H1 (cell line): Measurements from ENCODE around the gene IFI44L. TPM values are rescaled to one million over a fixed set of nuclear protein-coding genes. Genes with fewer than 3 reads are reported as not detected.

Source experiments
- CTCF ChIA-PET: fragments of 300-600 bp; sonication (Branson Sonifier 250); formaldehyde crosslinking; loops from one replicate; lab custom pipeline; 2021; ENCODE audit not compliant: partially characterized antibody; lab: Charles Lee
- POLR2A ChIA-PET: fragments of 300-600 bp; sonication (Branson Sonifier 250); formaldehyde crosslinking; loops from one replicate; lab custom pipeline; 2021; ENCODE audit warnings: inconsistent platforms; ENCODE audit not compliant: partially characterized antibody; lab: Charles Lee
- DNase-seq, 2 experiments: peaks; one replicate each; pipeline versions ENCODE4 v3.0.0 to v3.0.0-alpha.2; 2010 to 2022; ENCODE audit warnings: low spot score in 2 of 2, low read depth in 1 of 2, mixed read lengths in 1 of 2
- FAIRE-seq: peaks from 2 replicates; lab custom pipeline; 2011; peaks lifted over from hg19 to GRCh38; lab: Jason Lieb, UNC
- H2AFZ ChIP-seq: 2 replicates; pipeline ENCODE4 v1.8.1; 2012; ENCODE audit warnings: low read length, inconsistent platforms
- H2AK5ac ChIP-seq: 2 replicates; pipeline ENCODE4 v1.6.1; 2013; ENCODE audit warnings: low read depth, low read length
- H2BK120ac ChIP-seq: replicated peaks from 2 replicates; pipeline ENCODE3; 2013; ENCODE audit warnings: low read depth, low read length, inconsistent platforms
- H2BK12ac ChIP-seq: 2 replicates; pipeline ENCODE4 v1.6.1; 2013; ENCODE audit warnings: low read depth, low read length
- H2BK15ac ChIP-seq: 2 replicates; pipeline ENCODE4 v1.6.1; 2013; ENCODE audit warnings: low read length
- H2BK20ac ChIP-seq: 2 replicates; pipeline ENCODE4 v1.6.1; 2013; ENCODE audit warnings: low read length
- H2BK5ac ChIP-seq: 2 replicates; pipeline ENCODE4 v1.6.1; 2013; ENCODE audit warnings: low read depth, low read length
- H3K14ac ChIP-seq: 2 replicates; pipeline ENCODE4 v1.6.1; 2013; ENCODE audit warnings: inconsistent platforms; ENCODE audit not compliant: insufficient read length
- H3K18ac ChIP-seq: 2 replicates; pipeline ENCODE4 v1.6.1; 2013; ENCODE audit warnings: low read length; ENCODE audit errors: extremely low read depth
- H3K23ac ChIP-seq: 2 replicates; pipeline ENCODE4 v1.6.1; 2013; ENCODE audit warnings: inconsistent platforms; ENCODE audit not compliant: insufficient read length
- H3K23me2 ChIP-seq: 2 replicates; pipeline ENCODE4 v1.6.1; 2013; ENCODE audit warnings: low read depth, low read length
- H3K27ac ChIP-seq: 2 replicates; pipeline ENCODE4 v1.6.1; 2011; ENCODE audit warnings: low read depth, low read length, inconsistent platforms
- H3K27me3 ChIP-seq, 4 experiments: replicated peaks in 1 of 4; 1 replicate in 1 of 4; 2 replicates in 3 of 4; pipeline versions ENCODE4 v1.6.1 to v1.8.1; 2011 to 2013; ENCODE audit warnings: low read length in 3 of 4, mild to moderate bottlenecking in 3 of 4, inconsistent platforms in 2 of 4, mixed read lengths in 2 of 4, moderate library complexity in 1 of 4; ENCODE audit not compliant: control insufficient read depth in 3 of 4, insufficient read depth in 3 of 4; ENCODE audit errors: extremely low read depth in 1 of 4
- H3K36me3 ChIP-seq, 4 experiments: 2 replicates each; pipeline versions ENCODE4 v1.6.1 to v1.8.1; 2011 to 2013; ENCODE audit warnings: mild to moderate bottlenecking in 4 of 4, low read length in 3 of 4, moderate library complexity in 2 of 4, control low read depth in 1 of 4, inconsistent platforms in 1 of 4; ENCODE audit not compliant: insufficient read depth in 4 of 4, control insufficient read depth in 2 of 4
- H3K4ac ChIP-seq: replicated peaks from 2 replicates; pipeline ENCODE3; 2013; ENCODE audit warnings: low read length, low read depth, mixed read lengths, inconsistent platforms; ENCODE audit not compliant: insufficient read length
- H3K4me1 ChIP-seq, 4 experiments: replicated peaks in 1 of 4; 1 replicate in 1 of 4; 2 replicates in 3 of 4; pipeline versions ENCODE4 v1.6.1 to v1.8.1; 2011 to 2013; ENCODE audit warnings: low read length in 3 of 4, inconsistent platforms in 2 of 4, mixed read lengths in 1 of 4; ENCODE audit not compliant: insufficient read depth in 4 of 4, control insufficient read depth in 3 of 4
- H3K4me2 ChIP-seq, 2 experiments: 2 replicates each; pipeline versions ENCODE4 v1.6.1 to v1.8.1; 2011 to 2013; ENCODE audit warnings: low read depth in 2 of 2, low read length in 2 of 2, control low read depth in 1 of 2, inconsistent platforms in 1 of 2, mild to moderate bottlenecking in 1 of 2; ENCODE audit not compliant: insufficient read depth in 1 of 2
- H3K4me3 ChIP-seq, 4 experiments: fragments of 200-600, 300-600 bp in 1 of 4; sonication (generic), shearing (Covaris generic), sonication (Bioruptor Twin) in 1 of 4; 2 replicates each; pipeline versions ENCODE4 v1.5.1 to v1.8.1; 2011 to 2016; ENCODE audit warnings: low read length in 4 of 4, low read depth in 3 of 4, control low read depth in 2 of 4, inconsistent platforms in 2 of 4, mild to moderate bottlenecking in 2 of 4, mixed read lengths in 1 of 4, moderate library complexity in 1 of 4; ENCODE audit not compliant: insufficient read depth in 2 of 4; ENCODE audit errors: extremely low read depth in 1 of 4
- H3K56ac ChIP-seq: replicated peaks from 2 replicates; pipeline ENCODE3; 2013; ENCODE audit warnings: low read depth, mild to moderate bottlenecking, mixed read lengths, low read length, inconsistent platforms; ENCODE audit not compliant: insufficient read length
- H3K79me1 ChIP-seq: 2 replicates; pipeline ENCODE4 v1.6.1; 2013; ENCODE audit warnings: low read depth, low read length, control low read depth
- H3K79me2 ChIP-seq, 2 experiments: 2 replicates each; pipeline versions ENCODE4 v1.6.1 to v1.8.1; 2012 to 2013; ENCODE audit warnings: low read length in 2 of 2, mild to moderate bottlenecking in 2 of 2, inconsistent platforms in 1 of 2; ENCODE audit not compliant: insufficient read depth in 2 of 2, control insufficient read depth in 1 of 2
- H3K9ac ChIP-seq, 4 experiments: replicated peaks in 1 of 4; 1 replicate in 1 of 4; 2 replicates in 3 of 4; pipeline versions ENCODE4 v1.6.1 to v1.8.1; 2011 to 2013; ENCODE audit warnings: low read depth in 3 of 4, low read length in 3 of 4, control low read depth in 2 of 4, mild to moderate bottlenecking in 2 of 4, moderate library complexity in 2 of 4, inconsistent platforms in 1 of 4; ENCODE audit errors: extremely low read depth in 1 of 4
- H3K9me3 ChIP-seq, 2 experiments: 2 replicates each; pipeline versions ENCODE4 v1.6.1 to v1.8.1; 2012 to 2013; ENCODE audit warnings: mild to moderate bottlenecking in 2 of 2, moderate library complexity in 2 of 2, control low read depth in 1 of 2, inconsistent platforms in 1 of 2, low read depth in 1 of 2, low read length in 1 of 2, mixed read lengths in 1 of 2; ENCODE audit not compliant: insufficient read depth in 2 of 2
- H4K20me1 ChIP-seq, 2 experiments: replicated peaks in 1 of 2; 2 replicates each; pipeline versions ENCODE3 to v1.8.1; 2011 to 2013; ENCODE audit warnings: inconsistent platforms in 2 of 2, low read length in 2 of 2, mild to moderate bottlenecking in 1 of 2; ENCODE audit not compliant: insufficient read depth in 2 of 2, control insufficient read depth in 1 of 2
- H4K5ac ChIP-seq: 2 replicates; pipeline ENCODE4 v1.6.1; 2013; ENCODE audit warnings: low read length, low read depth, mixed read lengths, inconsistent platforms; ENCODE audit not compliant: insufficient read length
- H4K8ac ChIP-seq: 2 replicates; pipeline ENCODE4 v1.8.0; 2013; ENCODE audit warnings: mild to moderate bottlenecking, moderate library complexity, low read length, inconsistent platforms; ENCODE audit not compliant: insufficient read depth; ENCODE audit errors: extremely low read depth
- H4K91ac ChIP-seq: replicated peaks from 2 replicates; pipeline ENCODE3; 2013; ENCODE audit warnings: low read length, mixed read lengths, inconsistent platforms; ENCODE audit not compliant: insufficient read length
- BCL11A ChIP-seq, 2 experiments: IDR thresholded peaks; one replicate each; pipeline ENCODE4 v1.6.1; 2011; ENCODE audit warnings: low read depth in 2 of 2, low read length in 2 of 2, mild to moderate bottlenecking in 2 of 2
- BRCA1 ChIP-seq: IDR thresholded peaks from 2 replicates; pipeline ENCODE4 v1.6.1; 2012; ENCODE audit warnings: low read depth, low read length, improper control_type of control experiment
- CBX5 ChIP-seq: fragments of 300-800, 300-1000 bp; sonication (generic); IDR thresholded peaks from 2 replicates; pipeline ENCODE4 v1.7.1; 2016; ENCODE audit warnings: antibody characterized with exemption, low read length, low read depth
- MAX ChIP-seq: IDR thresholded peaks from 2 replicates; pipeline ENCODE4 v1.6.1; 2012; ENCODE audit warnings: inconsistent platforms
- RAD21 ChIP-seq, 2 experiments: IDR thresholded peaks in 1 of 2; conservative IDR thresholded peaks in 1 of 2; 2 replicates each; pipeline ENCODE4 v1.6.1; 2011; ENCODE audit warnings: low read depth in 2 of 2, low read length in 2 of 2, improper control_type of control experiment in 1 of 2, inconsistent platforms in 1 of 2, mild to moderate bottlenecking in 1 of 2, moderate library complexity in 1 of 2
- YY1 ChIP-seq: IDR thresholded peaks from 2 replicates; pipeline ENCODE4 v1.6.1; 2011; ENCODE audit warnings: low read depth, mild to moderate bottlenecking, low read length
- WGBS, 2 experiments: shearing (Covaris generic) in 1 of 2; methylation state at CpG; one replicate each; pipeline versions ENCODE4 v1.1.6 to v1.1.7; 2013 to 2015; ENCODE audit warnings: low lambda C conversion rate in 2 of 2, mixed read lengths in 2 of 2, inconsistent platforms in 1 of 2, low coverage in 1 of 2, missing lambda C conversion rate in 1 of 2; ENCODE audit not compliant: insufficient replicate concordance in 2 of 2, insufficient coverage in 1 of 2, insufficient read length in 1 of 2; ENCODE audit errors: extremely low coverage in 1 of 2, missing lambda C conversion rate in 1 of 2; 5-methylcytosine and 5-hydroxymethylcytosine counted together
- polyA plus RNA-seq, 7 experiments: library from polyadenylated mRNA; depleted of rRNA in 3 of 7; stranded (reverse) in 5 of 7; unstranded in 2 of 7; fragments of >200 nt in 5 of 7; fragments of 200-250 nt in 2 of 7; gene quantifications; 1 replicate in 5 of 7; 2 replicates in 1 of 7; 4 replicates in 1 of 7; pipeline versions ENCODE4 v1.2.1 to v1.2.3, GENCODE V29; 2011 to 2013; ENCODE audit warnings: missing spikeins in 2 of 7, mixed read lengths in 2 of 7
- total RNA-seq: library from RNA; stranded (reverse); fragmentation: NEBNext Ultra II Directional; extraction: Animal tissue kit (Norgen Biotek cat#: 25700); gene quantifications from 2 replicates; pipeline ENCODE4 v1.2.1, GENCODE V29; 2021
- TF ChIP-seq, protein P1 (sequence below), 3 experiments: IDR thresholded peaks; 1 replicate in 2 of 3; 2 replicates in 1 of 3; pipeline versions ENCODE4 v1.5.1 to v1.6.1; 2011; ENCODE audit warnings: low read length in 3 of 3, mild to moderate bottlenecking in 3 of 3, inconsistent platforms in 2 of 3, low read depth in 1 of 3, moderate library complexity in 1 of 3; ENCODE audit not compliant: insufficient read depth in 1 of 3; ENCODE audit errors: control extremely low read depth in 1 of 3
- TF ChIP-seq, protein P2 (sequence below): IDR thresholded peaks from 2 replicates; pipeline ENCODE4 v1.6.1; 2012; ENCODE audit warnings: inconsistent platforms

IFI44L gene
- total and polyA plus RNA-seq, 2 of the 8 experiments (the other 6 are each of a cell fraction or from before 2014, with no cell fraction given): not detected

DNA sequence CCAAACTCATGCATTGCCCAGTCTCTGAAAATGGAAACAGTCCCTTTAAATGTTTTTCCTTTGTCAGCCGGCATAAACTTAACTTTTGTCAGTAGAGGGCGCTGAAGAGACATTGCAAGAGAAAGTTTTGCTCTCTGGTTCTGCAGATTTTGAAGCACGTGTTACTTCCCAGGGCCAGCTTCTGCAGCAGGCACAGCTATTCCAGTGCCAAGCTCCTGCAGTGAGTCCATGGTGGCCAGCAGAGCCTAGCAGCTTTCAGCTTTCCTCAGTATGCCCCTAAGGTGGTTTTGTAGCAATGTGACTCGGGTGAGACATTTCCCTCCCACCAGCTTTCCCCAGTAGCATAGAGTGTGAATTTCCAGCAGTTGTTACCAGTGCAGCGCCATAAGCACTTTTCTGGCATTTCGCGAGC is 2.6 kb upstream of the IFI44L start:
- 47% methylated on average over 7 of the region's 7 CpGs; no CpG with 5 or more reads in 1 of the 2 experiments for WGBS, 2 experiments

More for the DNA sequence above, 2.6 kb upstream of the IFI44L start:
- FAIRE-seq (peak; percentile 52), DNase-seq (peak; percentile 13 to 54)
- H4K20me1 ChIP-seq: no peaks in the 10 kb centered on the region
- no peak overlapping the region for H2BK5ac ChIP-seq
- H3K9ac ChIP-seq: no peak overlapping the region
- H3K14ac ChIP-seq: no peak overlapping the region
- H3K56ac ChIP-seq: no peak overlapping the region
- H3K79me1 ChIP-seq: no peaks in the 10 kb centered on the region
- H2AFZ ChIP-seq: peak overlapping the region; percentile 82; the same call in 1 of the 2 replicates
- H3K79me2 ChIP-seq: no peaks in the 10 kb centered on the region
- H4K8ac ChIP-seq: no peak overlapping the region
- no peak overlapping the region for H2AK5ac ChIP-seq
- no peak overlapping the region for H3K4me2 ChIP-seq
- H3K4me1 ChIP-seq: no peaks in the 10 kb centered on the region
- H2BK120ac ChIP-seq: no peak overlapping the region
- no peaks in the 10 kb centered on the region for H3K23me2 ChIP-seq
- peak overlapping the region; percentile 19; the same call in 1 of the 2 replicates for H2BK15ac ChIP-seq
- H3K36me3 ChIP-seq: no peaks in the 10 kb centered on the region
- POLR2A ChIA-PET: no interaction called here
- H3K4ac ChIP-seq: no peak overlapping the region
- no peak overlapping the region for H4K5ac ChIP-seq
- H3K27ac ChIP-seq: no peak overlapping the region
- no peak overlapping the region for H3K18ac ChIP-seq
- no peak overlapping the region for H4K91ac ChIP-seq
- no peak overlapping the region for H3K23ac ChIP-seq
- no peaks in the 10 kb centered on the region for H3K9me3 ChIP-seq
- TF ChIP-seq, protein P1, sequence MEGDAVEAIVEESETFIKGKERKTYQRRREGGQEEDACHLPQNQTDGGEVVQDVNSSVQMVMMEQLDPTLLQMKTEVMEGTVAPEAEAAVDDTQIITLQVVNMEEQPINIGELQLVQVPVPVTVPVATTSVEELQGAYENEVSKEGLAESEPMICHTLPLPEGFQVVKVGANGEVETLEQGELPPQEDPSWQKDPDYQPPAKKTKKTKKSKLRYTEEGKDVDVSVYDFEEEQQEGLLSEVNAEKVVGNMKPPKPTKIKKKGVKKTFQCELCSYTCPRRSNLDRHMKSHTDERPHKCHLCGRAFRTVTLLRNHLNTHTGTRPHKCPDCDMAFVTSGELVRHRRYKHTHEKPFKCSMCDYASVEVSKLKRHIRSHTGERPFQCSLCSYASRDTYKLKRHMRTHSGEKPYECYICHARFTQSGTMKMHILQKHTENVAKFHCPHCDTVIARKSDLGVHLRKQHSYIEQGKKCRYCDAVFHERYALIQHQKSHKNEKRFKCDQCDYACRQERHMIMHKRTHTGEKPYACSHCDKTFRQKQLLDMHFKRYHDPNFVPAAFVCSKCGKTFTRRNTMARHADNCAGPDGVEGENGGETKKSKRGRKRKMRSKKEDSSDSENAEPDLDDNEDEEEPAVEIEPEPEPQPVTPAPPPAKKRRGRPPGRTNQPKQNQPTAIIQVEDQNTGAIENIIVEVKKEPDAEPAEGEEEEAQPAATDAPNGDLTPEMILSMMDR (IDR thresholded peaks at IDR 0.05; ENCODE audit: control extremely low read depth in 1 of 3, insufficient read depth in 1 of 3, low read depth in 1 of 3, low read length in 3 of 3): peak in 2 of 3 experiments; percentile 73 to 81; a peak in 3 of 4 replicates
- no peak for TF ChIP-seq BCL11A (IDR thresholded peaks at IDR 0.05; ENCODE audit: low read depth in 2 of 2, low read length in 2 of 2)
- TF ChIP-seq RAD21 (IDR thresholded peaks at IDR 0.05 in 1 of 2, conservative IDR thresholded peaks at IDR 0.05 in 1 of 2; ENCODE audit: low read depth in 2 of 2, low read length in 2 of 2): peak; percentile 78 to 84
- no peak for TF ChIP-seq BRCA1
- TF ChIP-seq YY1: peak; percentile 51; the same call in 1 of the 2 replicates
- TF ChIP-seq CBX5: no peak
- peak; percentile 92 for TF ChIP-seq MAX
- TF ChIP-seq, protein P2, sequence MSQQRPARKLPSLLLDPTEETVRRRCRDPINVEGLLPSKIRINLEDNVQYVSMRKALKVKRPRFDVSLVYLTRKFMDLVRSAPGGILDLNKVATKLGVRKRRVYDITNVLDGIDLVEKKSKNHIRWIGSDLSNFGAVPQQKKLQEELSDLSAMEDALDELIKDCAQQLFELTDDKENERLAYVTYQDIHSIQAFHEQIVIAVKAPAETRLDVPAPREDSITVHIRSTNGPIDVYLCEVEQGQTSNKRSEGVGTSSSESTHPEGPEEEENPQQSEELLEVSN: peak; percentile 74
- no peak overlapping the region for H2BK20ac ChIP-seq
- no peaks in the 10 kb centered on the region for H3K27me3 ChIP-seq
- CTCF ChIA-PET: interaction anchor here (0.6 to 2.3 kb wide), 24 partner anchors 9 to 618 kb away, joined by 3 to 22 read pairs (median 4); no protein-coding TSS in a partner anchor
- no peak overlapping the region for H3K4me3 ChIP-seq
- no peak overlapping the region for H2BK12ac ChIP-seq
